ENCODE results near the gene PRKCE. TPM values are rescaled to one million over a fixed set of nuclear protein-coding genes. Genes with fewer than 3 reads are reported as not detected.

PRKCE gene
- total RNA-seq, 6 experiments from 2014 or later, result 5.2 to 18.8 (median 11.0) TPM

GRCh38 chr2:45788401-45788800 lies 136.9 kb downstream of the PRKCE start:
- intact Hi-C loops (cut with DNase I), result no loop called here
- DNase-seq, result no peak
- 98% methylated on average over 3 of the region's 3 CpGs for WGBS (ENCODE audit: insufficient coverage, low coverage, low lambda C conversion rate, missing lambda C conversion rate)

DNA sequence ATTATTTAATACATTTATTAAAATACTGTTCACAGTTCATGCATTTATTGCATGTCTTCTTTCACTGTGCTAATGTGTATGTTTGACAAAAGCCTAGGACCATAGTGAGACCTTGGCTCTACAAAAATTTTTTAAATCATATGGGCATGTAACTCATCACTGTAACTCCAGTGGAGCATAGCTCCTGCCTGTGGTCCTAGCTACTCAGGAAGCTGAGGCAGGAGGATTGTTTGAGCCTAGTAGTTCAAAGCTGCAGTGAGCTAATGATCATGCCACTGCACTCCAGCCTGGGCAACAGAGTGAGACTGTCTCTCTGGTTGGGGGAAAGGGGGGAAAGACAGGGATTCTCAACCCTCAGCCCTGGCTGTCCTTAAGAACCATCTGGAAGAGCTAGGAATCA lies 137.8 kb downstream of the PRKCE start:
- intact Hi-C loops (cut with DNase I), result no loop called here
- Histone ChIP-seq H3K9me3 (no peaks in the 10 kb centered on the region), H3K27ac (no peak overlapping the region), H3K4me3 (no peak overlapping the region), H3K36me3 (no peaks in the 10 kb centered on the region), H3K4me1 (no peaks in the 10 kb centered on the region), H3K27me3 (no peaks in the 10 kb centered on the region)
- DNase-seq, result no peak
- TF ChIP-seq CTCF (IDR thresholded peaks at IDR 0.05), result no peak
- no peak for ATAC-seq

More at GRCh38 chr2:45788401-45788800, 136.9 kb downstream of the PRKCE start:
- Histone ChIP-seq H3K36me3 (no peaks in the 10 kb centered on the region), H3K27me3 (no peaks in the 10 kb centered on the region), H3K4me1 (no peaks in the 10 kb centered on the region), H3K9me3 (no peaks in the 10 kb centered on the region), H3K4me3 (no peak overlapping the region), H3K27ac (no peak overlapping the region)
- no peak for ATAC-seq
- TF ChIP-seq CTCF (IDR thresholded peaks at IDR 0.05) (no peak), POLR2A (IDR thresholded peaks at IDR 0.05) (no peak)

DNA sequence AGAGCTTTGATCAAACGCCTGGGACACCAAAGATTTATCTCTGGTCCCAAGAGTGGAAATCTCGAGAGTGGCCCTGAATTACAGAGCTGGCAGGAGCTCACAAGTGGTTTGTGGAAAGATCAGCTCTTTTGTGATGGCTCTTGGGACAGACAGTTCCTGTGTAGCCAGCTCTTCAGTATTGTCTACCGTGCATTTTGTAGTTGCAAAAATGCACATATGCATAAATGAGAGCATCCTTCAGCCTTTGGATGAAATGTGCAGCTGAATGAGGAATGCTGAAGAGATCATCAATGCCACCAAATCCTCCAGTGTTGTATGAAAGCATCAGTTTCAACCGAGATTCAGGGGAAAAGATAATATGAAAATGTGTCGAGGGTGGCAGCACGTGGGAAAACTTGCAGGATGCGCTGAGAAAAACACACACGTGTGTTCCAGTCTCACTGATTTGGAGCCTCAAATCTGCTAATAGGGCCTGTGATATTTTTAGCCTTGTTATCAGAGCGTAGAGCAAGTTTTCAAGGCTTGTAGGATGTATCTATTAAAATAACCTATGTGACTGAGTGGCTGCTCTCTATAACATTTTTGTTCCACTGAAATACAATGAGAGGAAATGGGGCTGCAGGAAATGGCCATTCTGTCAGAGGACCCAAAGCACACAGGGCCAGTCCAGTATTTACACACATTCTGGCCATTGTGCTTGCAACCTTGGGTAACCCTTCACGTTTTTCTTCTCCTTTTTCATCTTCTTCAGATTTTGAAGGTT lies 138.7 kb downstream of the PRKCE start:
- TF ChIP-seq POLR2A (IDR thresholded peaks at IDR 0.05) (no peak), CTCF (IDR thresholded peaks at IDR 0.05) (no peak)
- no peaks in the 10 kb centered on the region for H3K4me1 ChIP-seq
- H3K9me3 ChIP-seq, result no peaks in the 10 kb centered on the region
- H3K4me3 ChIP-seq, result no peak overlapping the region
- H3K27me3 ChIP-seq, result no peaks in the 10 kb centered on the region
- H3K27ac ChIP-seq, result no peak overlapping the region
- DNase-seq (no peak), ATAC-seq (peak; percentile 49 to 80 (median 70))
- WGBS (ENCODE audit: insufficient coverage, low coverage, low lambda C conversion rate, missing lambda C conversion rate), result 70% methylated on average over 10 of the region's 10 CpGs
- intact Hi-C loops (cut with DNase I), result no loop called here
- no peaks in the 10 kb centered on the region for H3K36me3 ChIP-seq

GRCh38 chr2:45793305-45793962 lies 142.0 kb downstream of the PRKCE start:
- Histone ChIP-seq H3K27me3 (no peaks in the 10 kb centered on the region), H3K36me3 (no peaks in the 10 kb centered on the region), H3K4me3 (no peak overlapping the region), H3K9me3 (no peaks in the 10 kb centered on the region), H3K4me1 (no peaks in the 10 kb centered on the region), H3K27ac (no peak overlapping the region)
- intact Hi-C loops (cut with DNase I), result no loop called here
- ATAC-seq (peak in 1 of 4 donors; percentile 17), DNase-seq (no peak)
- WGBS (ENCODE audit: insufficient coverage, low coverage, low lambda C conversion rate, missing lambda C conversion rate), result 50% methylated on average over 6 of the region's 7 CpGs
- TF ChIP-seq POLR2A (IDR thresholded peaks at IDR 0.05) (no peak), CTCF (IDR thresholded peaks at IDR 0.05) (no peak)
